SHP77 (cell line): ENCODE results near the gene SLC43A3.
"Not testable (repeated sequence)": the region's sequence is repeated elsewhere in the genome, so short reads cannot be mapped to it uniquely, and the experiment has no call there.

Source experiments
- DNase-seq, 2 experiments: peaks; one replicate each; lab custom pipeline; 2025; lab: John Stamatoyannopoulos, UW

Gene SLC43A3

DNA sequence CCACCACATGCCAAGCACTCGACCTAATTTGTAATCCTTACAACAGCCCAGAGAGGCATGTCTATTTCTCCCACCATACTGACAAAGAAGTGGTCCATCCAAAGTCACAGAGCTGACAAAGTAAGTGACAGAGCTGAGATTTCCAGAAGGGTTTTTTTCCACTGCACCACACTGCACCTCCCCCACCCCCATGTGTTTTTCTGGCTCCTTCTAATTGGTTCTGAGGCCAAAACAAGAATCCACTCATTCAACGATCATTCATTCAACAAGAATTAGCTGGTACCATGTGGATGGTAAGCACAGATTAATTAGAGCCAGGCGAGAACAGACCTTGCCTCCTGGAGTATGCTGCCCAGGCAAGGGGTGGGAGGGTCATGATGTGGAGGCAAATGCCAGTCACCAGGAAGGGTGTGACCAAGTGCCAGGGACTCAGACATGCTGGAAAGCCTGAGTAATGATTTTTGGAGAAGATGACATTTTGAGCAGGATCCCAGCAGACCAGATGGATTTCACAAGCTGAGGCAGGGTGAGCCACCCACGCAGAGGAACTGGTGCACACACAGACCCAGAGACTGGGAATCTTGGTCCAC, 21.6 kb downstream of the SLC43A3 start:
- DNase-seq, result no peak

DNA sequence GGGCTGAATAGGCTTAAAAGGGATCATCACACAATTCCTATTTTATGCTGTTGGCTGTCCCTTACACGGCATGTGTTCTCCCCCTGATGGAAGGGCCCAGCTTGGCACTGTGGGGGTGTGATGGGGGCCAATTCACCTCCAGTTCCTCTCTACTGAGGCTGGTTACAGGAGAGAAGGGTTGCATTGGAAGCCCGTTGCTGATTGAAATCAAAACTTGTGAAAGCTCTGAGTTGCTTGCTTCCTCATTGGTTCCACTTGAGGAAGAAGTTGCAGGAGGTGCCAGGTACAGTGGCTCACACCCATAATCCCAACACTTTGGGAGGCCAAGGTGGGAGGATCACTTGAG, 23.1 kb downstream of the SLC43A3 start:
- DNase-seq, result no peak

DNA sequence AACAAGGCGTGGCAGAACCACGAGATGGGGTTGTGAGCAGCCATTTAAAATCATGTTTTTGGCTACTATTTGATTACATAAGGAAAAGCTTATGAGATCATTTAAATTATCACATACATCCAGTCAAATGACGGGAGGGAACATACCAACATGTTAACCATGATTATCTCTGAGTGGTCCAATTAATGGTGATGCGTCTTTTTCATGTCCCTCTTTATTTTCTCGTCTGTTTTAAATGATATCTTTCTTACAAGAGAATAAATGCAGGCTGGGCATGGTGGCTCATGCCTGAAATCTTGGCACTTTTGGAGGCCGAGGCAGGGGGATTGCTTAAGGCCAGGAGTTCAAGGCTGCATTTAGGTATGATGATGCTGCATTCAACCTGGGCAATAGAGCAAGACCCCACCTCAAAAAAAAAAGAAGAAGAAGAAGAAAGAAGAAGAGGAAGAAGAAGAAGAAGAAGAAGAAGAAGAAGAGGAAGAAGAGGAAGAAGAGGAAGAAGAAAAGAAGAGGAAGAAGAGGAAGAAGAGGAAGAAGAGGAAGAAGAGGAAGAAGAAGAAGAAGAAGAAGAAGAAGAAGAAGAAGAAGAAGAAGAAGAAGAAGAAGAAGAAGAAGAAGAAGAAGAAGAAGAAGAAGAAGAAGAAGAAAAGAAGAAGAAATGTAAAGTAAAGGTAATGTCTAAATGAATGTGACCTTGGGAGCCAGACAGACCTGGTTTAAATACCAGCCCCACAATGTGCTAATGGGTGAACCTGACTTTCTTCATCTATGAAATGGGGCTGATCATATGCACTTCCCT, 23.7 kb downstream of the SLC43A3 start:
- not testable (repeated sequence) for DNase-seq

DNA sequence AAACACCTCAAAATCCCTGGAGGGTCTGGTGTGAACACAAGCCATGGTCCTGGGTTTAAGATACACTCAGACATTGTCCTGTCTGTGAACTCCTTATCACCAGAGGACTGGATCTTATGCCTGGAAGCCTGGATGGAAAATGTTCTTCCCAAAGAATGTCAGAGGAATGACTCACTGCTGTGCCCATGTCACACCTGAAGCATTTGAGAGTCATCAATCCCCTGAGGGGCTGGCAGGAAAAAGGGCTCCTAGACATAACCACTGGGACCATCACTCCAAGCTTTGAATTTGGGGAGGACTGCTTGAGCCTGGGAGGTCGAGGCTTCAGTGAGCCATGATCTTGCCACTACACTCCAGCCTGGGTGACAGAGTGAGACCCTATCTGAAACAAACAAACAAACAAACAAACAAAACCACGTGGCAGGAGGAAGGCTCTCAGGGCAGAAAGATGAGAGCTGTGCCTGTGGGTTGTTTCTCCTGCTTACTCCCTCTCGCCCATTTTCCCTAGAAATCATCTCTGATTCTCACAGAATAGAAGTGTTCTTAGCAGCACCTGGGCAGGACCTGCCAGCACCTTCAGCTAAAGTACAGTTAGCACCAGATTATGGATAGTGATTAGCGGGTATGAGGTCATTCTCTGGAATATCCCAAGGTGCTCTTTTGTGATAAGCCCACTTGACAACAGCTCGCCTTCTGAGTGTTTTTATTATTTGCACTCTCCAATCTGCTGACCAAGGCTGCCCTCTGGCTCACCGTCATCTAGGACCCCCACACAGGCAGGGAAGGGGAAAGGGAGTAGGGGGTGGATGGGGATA, 24.5 kb downstream of the SLC43A3 start:
- DNase-seq, result no peak

GRCh38 chr11:57399972-57400578, 26.8 kb downstream of the SLC43A3 start:
- DNase-seq, result no peak

- no peak for DNase-seq
These were observed 27.7 kb downstream of the SLC43A3 start for GRCh38 chr11:57399221-57399620.

DNA sequence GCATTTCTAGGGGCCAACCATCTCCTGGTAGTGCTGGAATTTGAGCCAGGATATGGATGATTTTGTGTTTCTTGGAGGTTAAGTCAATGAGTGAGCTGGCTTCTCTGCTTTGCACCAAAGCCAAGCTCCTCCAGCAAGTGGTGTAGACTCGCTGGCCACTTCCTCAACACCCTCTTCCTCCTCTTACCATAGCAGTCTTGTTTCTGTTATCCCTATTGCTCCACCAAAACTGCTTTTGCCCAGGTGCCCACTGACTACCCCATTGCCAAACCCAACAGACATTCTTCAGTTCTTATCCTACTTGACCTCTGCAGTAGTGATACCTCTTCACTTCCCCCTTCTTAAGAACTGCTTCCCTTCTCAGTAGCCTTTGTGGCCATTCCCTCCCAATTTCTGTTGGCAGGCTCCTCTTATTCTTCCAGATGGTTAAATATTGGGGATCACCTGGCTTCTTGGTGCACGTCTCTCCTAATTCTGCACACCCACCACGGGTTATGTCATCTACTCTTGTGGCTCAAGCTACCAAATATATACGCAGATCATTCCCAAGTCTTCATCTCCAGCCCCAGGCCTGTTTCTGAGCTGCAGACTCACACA, 29.4 kb downstream of the SLC43A3 start:
- no peak for DNase-seq

- DNase-seq, result no peak
These were observed 30.2 kb downstream of the SLC43A3 start for GRCh38 chr11:57396744-57397143.

GRCh38 chr11:57395905-57396623, 30.9 kb downstream of the SLC43A3 start:
- no peak for DNase-seq

- DNase-seq, result no peak
These were observed 32.5 kb downstream of the SLC43A3 start for GRCh38 chr11:57394203-57394965.

DNA sequence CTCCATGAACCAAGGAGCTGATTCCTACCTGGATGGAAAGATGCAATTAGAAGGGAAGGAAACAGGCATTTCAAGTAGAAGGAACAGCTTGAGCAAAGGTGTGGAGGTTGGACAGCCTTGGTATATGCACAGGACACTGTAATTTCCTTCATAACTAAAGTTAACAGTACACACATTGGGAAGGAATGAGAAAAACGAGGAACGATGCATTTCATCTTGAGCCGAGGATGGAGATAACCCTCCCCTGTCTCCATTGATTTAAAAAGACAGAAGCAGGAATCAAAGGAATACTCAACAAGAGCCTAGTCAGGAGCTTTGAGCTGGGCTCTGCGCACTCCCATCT, 34.2 kb downstream of the SLC43A3 start:
- no peak for DNase-seq

- DNase-seq, result no peak
These were observed 34.7 kb downstream of the SLC43A3 start for GRCh38 chr11:57392066-57392762.

DNA sequence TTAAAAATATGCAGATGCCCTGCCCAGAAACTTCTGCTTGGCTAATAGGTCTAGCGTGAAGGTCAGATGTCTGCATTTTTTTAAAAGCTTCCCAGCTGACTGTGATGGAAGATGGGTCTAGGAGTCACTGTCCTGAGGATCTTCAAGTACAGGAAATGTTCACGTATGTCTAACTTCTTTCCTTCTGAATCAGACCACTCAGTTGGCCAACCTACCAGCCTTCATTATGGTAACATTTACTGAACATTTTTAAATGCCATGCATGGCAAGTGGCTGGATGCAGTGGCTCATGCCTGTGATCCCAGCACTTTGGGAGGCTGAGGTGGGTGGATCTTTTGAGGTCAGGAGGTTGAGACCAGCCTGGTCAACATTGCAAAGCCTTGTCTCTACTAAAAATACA, 35.4 kb downstream of the SLC43A3 start:
- no peak for DNase-seq

DNA sequence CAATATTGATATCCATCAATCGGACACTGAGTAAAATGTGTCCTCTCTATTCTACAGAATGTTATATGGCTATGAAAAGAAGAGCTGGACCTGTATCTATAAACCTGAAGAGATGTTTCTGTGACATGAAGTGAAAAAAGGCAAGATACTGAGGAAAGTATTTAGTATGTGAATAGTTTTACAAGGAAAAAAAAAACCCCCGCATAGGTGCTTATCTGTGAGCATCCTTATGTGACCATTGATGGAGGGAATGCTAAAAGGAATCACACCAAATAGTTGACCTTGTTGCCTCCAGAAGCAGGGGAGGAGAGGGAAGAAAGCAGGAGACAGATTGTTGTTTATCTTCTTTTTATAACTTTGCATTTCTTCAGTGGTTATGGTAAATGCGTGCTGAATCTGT, 35.8 kb downstream of the SLC43A3 start:
- no peak for DNase-seq

- no peak for DNase-seq
These were observed 36.4 kb downstream of the SLC43A3 start, which contains the start of gene PRG2 for GRCh38 chr11:57390535-57390934. Gene PRG2, minus strand, starts transcription at chr11:57390650. Its CDS starts 706 bp downstream, at chr11:57389944.

- no peak for DNase-seq
These were observed 39.5 kb downstream of the SLC43A3 start for GRCh38 chr11:57387289-57388030.

DNA sequence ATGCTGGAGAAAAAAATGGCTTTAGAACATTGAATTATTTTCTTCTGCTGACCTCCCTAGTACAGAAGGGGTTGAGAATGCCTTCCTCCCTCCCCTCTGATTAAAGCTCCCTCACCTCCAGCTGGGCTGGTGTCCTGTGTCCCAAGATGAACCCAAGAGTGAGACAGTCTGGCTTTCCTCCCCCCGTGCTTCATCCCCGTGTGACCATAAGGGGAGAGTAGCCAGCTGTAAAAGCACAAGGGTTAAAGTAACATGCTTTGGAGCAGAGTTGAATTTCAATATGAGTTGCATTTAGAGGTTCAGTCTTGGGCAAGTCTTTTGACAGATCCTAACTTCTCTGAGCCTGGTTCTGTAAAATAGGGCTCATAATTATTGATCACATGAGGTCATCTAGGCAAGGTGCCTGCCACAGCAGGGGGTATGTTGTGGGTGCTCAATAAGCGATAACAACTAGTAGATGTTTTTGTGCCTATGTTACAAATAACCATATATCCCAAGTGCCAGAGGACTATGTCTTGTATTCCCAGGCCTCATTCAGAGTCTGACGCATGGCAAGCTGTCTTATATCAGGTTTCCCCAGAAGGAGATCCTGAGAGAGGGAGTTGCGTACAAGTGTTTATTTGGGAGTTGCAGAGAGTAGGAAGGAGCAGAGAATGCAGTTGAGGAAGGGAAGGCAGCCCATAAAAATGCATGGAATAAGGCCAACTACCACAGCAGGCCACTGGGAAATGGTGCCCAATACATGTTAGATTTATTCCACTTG, 40.6 kb downstream of the SLC43A3 start:
- no peak for DNase-seq

DNA sequence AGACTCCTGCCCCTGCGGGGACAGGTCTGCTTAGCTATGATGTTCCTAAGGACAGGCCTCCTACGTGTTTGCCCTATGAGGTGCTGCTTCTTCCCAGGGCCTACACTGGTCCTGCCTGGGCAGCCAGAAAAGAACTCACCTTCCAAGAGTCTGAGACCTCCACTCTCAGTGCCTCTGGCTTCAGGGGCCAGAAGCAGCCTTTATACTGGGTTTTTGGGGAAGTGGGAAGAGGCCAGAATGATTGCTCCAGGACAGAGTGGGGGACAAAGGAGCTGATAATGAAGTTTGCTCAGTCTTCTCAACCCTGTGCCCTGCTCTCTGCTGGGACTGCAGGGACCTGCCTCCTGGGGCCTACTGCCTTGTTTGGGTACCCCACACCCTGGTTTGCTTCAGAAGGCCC, 45.9 kb downstream of the SLC43A3 start, which contains the start of gene PRG3:
PRG3 (minus strand) TSS at position 176 of the 400 bp plus-strand sequence. CDS start 442 bp downstream, outside the sequence.
- no peak for DNase-seq
